Muscle layer of duodenum (tissue), 2 donors: ENCODE results near the gene SH3GL3.

Experiments used
- H3K27ac ChIP-seq: one replicate; pipeline ENCODE4 v1.7.0; 2013; ENCODE audit warnings: mild to moderate bottlenecking, low read length
- H3K27me3 ChIP-seq: one replicate; pipeline ENCODE4 v1.7.0; 2013; ENCODE audit warnings: low read depth, mild to moderate bottlenecking, control low read depth, low read length
- H3K36me3 ChIP-seq, 2 donors: one replicate each; pipeline ENCODE4 v1.7.0; 2013; ENCODE audit warnings: low read length in 2 of 2, control low read depth in 1 of 2, mild to moderate bottlenecking in 1 of 2; ENCODE audit not compliant: insufficient read depth in 2 of 2, control insufficient read depth in 1 of 2
- H3K4me1 ChIP-seq, 2 donors: one replicate each; pipeline ENCODE4 v1.7.0; 2013; ENCODE audit warnings: low read length in 2 of 2, mild to moderate bottlenecking in 2 of 2, control low read depth in 1 of 2, moderate library complexity in 1 of 2; ENCODE audit not compliant: insufficient read depth in 2 of 2, control insufficient read depth in 1 of 2
- H3K4me3 ChIP-seq, 2 donors: one replicate each; pipeline ENCODE4 v1.7.0; 2013; ENCODE audit warnings: low read length in 2 of 2, low read depth in 1 of 2, mild to moderate bottlenecking in 1 of 2
- H3K9me3 ChIP-seq, 2 donors: one replicate each; pipeline ENCODE4 v1.7.0; 2013; ENCODE audit warnings: low read length in 2 of 2, control low read depth in 1 of 2, mild to moderate bottlenecking in 1 of 2; ENCODE audit not compliant: control insufficient read depth in 1 of 2
- donor health status: healthy.

The SH3GL3 gene

DNA sequence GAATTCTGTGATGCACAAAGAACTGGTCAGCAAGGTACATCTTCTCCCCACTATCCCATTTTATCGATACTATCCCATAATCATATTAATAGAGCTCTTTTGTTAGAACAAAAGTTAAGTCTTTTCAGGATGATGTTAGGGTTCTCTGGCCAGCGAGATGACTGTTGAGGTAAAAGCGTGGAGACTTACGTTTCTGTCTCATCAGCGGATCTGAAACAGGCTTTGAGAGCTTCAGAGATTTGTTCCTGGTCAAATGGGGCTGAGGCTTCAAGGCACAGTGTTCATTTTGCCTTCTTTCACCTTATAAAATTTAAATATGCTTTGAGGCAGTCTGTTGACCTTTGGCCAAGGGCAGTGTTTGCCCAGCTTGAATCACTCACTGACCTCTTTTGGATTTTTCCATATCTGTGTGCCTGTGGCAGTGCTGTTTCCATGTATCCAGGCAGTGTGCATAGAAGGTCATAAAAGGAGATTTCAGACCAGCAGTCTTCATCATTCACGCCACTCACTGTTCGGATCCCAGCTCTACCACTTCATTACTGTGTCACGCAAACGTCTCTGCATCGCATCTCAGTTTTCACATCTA lies 209.9 kb downstream of the SH3GL3 start:
- Histone ChIP-seq H3K9me3 (no peaks in the 10 kb centered on the region), H3K27me3 (no peaks in the 10 kb centered on the region), H3K4me3 (peak overlapping the region; percentile 46 to 63), H3K27ac (no peak overlapping the region), H3K4me1 (peaks cover 0 to 3% of the 10 kb centered on the region in 2 donors), H3K36me3 (no peaks in the 10 kb centered on the region)

DNA sequence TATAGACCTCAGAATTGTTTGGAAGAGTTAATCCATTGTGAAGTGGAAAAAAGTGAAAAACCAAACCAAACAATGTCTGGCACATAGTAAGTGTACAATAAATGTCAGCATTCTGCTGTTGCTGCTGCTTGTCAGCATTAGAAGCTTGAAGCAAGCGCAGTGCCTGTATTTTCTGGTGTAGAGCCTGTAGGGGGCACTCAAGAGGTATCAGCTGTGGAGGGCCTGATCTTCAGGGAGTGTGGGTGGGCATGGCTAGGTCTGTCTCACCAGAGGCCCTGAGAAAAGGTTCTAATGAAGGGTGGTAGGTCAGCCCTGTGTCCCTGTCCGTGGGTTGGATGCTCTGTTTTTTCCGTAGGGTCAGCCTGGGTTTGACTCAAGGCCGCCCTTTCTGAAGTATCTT lies 210.4 kb downstream of the SH3GL3 start:
- no peak overlapping the region for H3K27ac ChIP-seq
- no peaks in the 10 kb centered on the region for H3K36me3 ChIP-seq
- H3K4me3 ChIP-seq = peak overlapping the region in 1 of 2 donors; percentile 63
- H3K9me3 ChIP-seq = no peaks in the 10 kb centered on the region
- H3K27me3 ChIP-seq = no peaks in the 10 kb centered on the region
- peaks cover 0 to 3% of the 10 kb centered on the region in 2 donors for H3K4me1 ChIP-seq

DNA sequence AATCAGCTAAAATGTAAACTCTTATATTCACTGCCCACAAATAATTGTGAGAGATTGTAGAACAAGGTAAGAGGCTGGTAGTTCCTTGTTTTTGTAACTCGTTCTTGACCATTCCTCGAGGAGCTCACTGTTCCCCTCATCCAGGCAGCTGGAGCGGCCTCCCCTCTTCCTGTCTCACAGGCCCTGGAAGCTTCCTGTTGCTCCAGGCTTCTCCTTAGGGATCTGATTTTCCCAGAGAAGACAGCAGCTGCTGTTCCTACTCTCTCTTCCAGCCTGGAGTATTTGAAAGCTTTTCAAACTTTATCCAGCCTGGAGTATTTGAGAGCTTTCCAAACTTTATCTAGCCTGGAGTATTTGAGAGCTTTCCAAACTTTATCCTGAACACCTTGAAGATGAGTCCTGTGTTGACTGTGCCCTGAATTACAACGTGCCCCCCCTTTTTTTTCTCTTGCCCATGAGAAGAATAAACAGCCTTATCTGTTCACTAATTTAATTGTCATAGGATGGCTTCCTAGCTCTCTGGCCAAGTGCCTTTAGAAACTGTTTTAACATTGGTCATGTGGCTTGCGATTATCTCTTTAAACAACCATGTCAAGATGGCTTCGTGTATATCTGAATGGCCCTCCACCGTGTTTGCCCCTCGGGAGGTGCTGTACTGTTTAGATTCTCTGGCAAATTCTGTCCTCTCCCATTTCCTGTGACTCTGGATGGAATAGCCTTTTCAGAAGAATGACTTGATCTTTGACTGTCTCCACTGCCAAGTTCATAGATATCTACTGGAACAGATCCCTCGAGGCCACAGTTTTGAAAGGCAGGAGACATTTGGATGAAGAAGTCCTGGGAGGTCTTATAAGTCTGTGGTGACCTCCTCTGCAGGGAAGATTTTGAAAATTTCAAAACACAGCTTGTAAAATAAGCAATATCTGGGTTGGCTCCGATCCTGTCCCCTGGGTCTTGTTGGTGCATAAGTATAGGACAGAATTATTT lies 211.6 kb downstream of the SH3GL3 start:
- no peak overlapping the region for H3K4me3 ChIP-seq
- H3K36me3 ChIP-seq = peaks cover 0 to 5% of the 10 kb centered on the region in 2 donors
- H3K9me3 ChIP-seq = no peaks in the 10 kb centered on the region
- no peaks in the 10 kb centered on the region for H3K27me3 ChIP-seq
- H3K27ac ChIP-seq = peak overlapping the region; percentile 49
- peaks cover 0 to 3% of the 10 kb centered on the region in 2 donors for H3K4me1 ChIP-seq

DNA sequence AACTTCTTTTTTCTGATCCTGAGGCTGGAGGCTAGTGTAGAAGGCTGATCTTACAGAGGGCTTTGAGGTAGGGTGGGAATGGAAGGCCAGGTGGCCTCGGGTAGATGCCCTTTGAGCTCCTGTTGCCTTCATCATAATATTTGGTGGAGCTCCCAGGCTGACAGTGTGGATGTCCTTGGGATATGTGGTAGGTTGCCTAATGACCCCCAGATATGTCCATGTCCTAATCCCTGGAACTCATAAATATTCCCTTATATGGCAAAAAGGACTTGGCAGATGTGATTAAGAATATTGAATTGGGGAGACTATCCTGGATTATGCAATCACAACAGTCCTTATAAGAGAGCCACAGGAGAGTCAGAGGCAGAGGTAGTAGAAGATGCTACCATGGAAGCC lies 212.3 kb downstream of the SH3GL3 start:
- Histone ChIP-seq H3K36me3 (peaks cover 0 to 5% of the 10 kb centered on the region in 2 donors), H3K4me3 (no peak overlapping the region), H3K9me3 (no peaks in the 10 kb centered on the region), H3K27me3 (no peaks in the 10 kb centered on the region), H3K27ac (peak overlapping the region; percentile 49), H3K4me1 (peaks cover 0 to 3% of the 10 kb centered on the region in 2 donors)

DNA sequence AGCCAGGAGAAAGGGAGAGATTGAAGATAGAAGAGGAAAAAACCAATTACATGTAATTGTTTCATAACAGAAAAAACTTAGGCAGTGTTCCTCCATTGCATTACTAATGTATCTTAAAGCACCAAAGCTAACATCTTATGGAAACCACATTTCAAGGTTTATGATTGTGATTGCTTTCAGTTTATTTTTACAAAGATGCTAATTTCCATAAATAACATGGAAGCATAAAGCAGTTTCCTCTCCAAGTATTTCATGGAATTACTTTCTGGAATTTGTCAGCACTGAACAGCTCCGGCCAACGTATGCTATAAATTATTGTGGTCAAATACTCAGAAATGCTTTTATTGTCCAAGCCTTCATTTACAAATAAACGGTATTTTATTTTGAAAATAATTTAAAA lies 218.3 kb downstream of the SH3GL3 start:
- Histone ChIP-seq H3K36me3 (peaks cover 4 to 5% of the 10 kb centered on the region in 2 donors), H3K4me1 (no peaks in the 10 kb centered on the region), H3K4me3 (no peak overlapping the region), H3K9me3 (no peaks in the 10 kb centered on the region), H3K27ac (no peak overlapping the region), H3K27me3 (no peaks in the 10 kb centered on the region)
